HG02973 (cell line): ENCODE data around the gene SERTAD4.
"Not testable (repeated sequence)": the region's sequence is repeated elsewhere in the genome, so short reads cannot be mapped to it uniquely, and the experiment has no call there.

Experiments used
- ATAC-seq: cut with Tn5 transposase; IDR thresholded peaks from one replicate; pipeline ENCODE4 v1.9.1; 2021; ENCODE audit warnings: moderate library complexity; ENCODE audit not compliant: unreplicated experiment

Gene SERTAD4

DNA sequence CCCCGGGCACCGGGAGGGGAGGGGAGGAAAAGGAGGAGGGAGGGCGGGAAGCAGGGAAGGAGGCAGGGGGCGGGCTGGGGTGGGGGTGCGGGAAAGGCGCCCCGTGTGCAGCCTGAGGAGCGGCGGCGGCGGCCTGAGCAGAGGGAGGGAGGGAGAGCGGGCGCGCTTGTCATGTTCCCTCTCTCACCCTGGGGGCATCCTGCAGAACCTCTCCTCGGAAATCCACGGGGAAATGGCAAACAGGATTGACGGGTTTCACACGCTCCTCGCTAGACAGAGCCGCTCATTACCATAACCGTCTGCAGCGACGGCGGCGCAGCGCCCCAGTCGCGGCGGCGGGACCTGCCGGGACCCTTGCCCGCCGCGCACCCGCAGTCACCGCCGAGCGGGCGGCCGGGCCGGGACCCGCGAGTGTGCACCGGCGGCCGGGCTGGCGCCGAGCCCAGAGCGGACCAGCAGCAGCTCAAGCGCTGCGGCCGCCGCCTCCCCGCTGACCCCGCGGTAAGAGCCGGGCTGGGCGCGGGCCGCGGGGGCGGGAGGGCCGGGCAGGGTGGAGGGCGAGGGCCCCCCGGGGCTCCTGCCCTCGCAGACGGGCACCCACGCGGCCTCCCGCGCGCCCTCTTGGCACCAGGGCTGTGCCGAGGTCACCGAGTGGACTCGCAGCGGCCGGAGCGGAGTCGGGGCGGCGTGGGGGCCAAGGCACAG, at the start of gene SERTAD4:
Gene SERTAD4 (plus strand): TSS at position 286 of the 705 bp plus-strand sequence. CDS start 5,165 bp downstream, outside the sequence.
- ATAC-seq: no peak

DNA sequence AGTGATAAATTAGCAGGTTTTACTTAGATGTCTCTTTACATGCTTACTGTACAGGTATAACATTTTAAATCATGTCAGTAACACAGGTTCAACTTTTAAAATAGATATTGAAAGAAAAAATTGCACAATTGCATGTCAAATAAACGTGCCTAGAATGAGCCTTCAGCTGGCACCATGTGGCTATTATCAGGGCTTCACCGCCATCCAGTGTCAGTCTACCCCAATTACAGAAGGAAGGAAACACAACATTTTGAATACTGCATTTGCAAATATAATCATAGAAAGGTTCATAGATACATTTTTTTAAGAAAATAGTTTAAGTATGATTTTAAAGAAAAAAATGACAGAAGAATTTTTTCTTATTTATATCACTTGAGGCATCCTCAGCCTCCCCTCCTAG, 47.5 kb upstream of the SERTAD4 start:
- ATAC-seq: no peak

DNA sequence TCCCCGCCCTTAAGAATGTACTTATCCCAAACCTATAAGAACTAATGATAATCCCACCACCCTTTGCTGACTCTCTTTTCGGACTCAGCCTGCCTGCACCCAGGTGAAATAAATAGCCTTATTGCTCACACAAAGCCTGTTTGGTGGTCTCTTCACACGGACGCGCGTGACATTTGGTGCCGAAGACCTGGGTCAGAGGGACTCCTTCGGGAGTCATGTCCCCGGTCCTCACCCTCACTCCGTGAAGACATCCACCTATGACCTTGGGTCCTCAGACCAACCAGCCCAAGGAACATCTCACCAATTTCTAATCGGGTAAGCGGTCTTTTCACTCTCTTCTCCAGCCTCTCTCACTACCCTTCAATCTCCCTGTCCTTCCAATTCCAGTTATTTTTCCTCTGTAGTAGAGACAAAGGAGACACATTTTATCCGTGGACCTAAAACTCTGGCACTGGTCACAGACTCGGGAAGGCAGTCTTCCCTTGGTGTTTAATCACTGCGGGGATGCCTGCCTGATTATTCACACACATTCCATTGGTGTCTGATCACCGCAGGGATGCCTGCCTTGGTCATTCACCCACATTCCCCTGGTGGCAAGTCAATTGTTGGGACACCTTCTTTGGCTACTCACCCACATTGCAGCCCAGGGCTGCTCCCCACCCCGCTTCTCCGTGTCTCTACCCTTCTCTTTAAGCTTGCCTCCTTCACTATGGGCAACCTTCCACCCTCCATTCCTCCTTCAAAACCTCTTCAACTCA, 44.6 kb upstream of the SERTAD4 start:
- not testable (repeated sequence) for ATAC-seq

DNA sequence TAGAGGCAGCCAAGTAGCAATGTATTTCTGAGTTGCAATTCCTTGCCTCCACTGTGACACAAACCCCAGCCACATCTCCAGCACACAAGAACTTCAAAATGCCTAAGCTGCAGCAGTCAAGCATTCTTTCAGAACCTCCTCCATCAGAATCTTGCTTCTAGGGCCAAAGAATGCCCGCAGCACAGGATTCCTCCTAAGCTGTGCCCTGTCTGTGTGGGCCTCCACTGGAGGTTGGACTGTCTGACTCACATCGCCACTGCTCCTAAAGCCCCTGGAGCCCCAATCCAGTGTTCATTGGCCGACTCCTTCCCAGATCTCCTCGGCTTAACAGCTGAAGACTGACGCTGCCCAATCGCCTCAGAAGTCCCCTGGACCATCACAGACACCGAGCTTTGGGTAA, 43.2 kb upstream of the SERTAD4 start:
- ATAC-seq: no peak

GRCh38 chr1:210195635-210196160, 36.9 kb upstream of the SERTAD4 start:
- ATAC-seq: no peak

DNA sequence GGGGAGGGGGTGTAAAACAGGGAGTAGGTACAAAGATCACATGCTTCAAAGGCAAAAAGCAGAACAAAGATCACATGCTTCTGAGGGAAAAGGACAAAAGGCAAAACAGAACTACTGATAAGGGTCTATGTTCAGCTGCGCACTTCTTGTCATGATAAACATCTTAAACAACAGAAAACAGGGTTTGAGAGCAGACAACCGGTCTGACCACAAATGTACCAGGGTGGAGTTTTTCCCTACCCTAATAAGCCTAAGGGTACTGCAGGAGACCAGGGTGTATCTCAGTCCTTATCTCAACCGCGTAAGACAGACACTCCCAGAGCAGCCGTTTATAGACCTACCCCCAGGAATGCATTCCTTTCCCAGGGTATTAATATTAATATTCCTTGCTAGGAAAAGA, 36.3 kb upstream of the SERTAD4 start:
- not testable (repeated sequence) for ATAC-seq

GRCh38 chr1:210198840-210199239, 33.8 kb upstream of the SERTAD4 start:
- ATAC-seq: no peak

GRCh38 chr1:210200124-210200736, 32.4 kb upstream of the SERTAD4 start:
- no peak for ATAC-seq

DNA sequence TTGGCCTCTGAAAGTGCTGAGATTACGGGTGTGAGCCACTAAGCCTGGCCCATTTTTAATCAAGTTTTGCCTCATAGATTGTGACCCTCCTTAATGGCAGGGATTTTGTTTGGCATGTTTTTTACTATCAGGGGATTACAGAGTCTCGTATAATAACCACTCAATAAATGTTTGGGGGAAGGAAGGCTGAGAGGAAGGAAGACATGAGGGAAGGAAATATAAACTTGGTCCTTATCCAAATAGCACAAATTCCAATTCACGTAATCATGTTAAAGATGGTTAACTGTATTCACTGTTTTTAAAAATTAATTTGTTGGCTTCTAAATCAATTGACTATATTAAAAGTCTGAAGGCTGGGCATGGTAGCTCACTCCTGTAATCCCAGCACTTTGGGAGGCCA, 30.9 kb upstream of the SERTAD4 start:
- ATAC-seq: no peak

GRCh38 chr1:210207597-210208450, 24.8 kb upstream of the SERTAD4 start:
- no peak for ATAC-seq

DNA sequence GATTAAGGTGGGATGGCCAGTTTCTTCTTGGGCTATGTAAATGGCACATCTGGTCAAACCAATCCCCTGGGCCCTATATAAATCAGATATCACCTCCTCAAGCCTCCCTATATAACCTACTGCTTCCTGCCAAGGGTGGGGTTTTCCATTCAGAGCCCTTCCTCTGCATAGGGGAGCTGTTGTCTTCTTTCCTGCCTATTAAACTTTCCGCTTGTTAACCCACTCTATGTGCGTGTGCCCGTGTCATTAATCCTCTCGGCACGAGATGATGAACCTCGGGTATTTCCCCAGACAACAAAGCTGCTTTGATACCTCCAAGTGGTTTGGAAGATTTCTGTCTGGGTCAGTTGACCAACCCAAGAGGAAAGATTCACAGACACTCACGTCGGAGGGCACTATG, 19.3 kb upstream of the SERTAD4 start:
- ATAC-seq: no peak

DNA sequence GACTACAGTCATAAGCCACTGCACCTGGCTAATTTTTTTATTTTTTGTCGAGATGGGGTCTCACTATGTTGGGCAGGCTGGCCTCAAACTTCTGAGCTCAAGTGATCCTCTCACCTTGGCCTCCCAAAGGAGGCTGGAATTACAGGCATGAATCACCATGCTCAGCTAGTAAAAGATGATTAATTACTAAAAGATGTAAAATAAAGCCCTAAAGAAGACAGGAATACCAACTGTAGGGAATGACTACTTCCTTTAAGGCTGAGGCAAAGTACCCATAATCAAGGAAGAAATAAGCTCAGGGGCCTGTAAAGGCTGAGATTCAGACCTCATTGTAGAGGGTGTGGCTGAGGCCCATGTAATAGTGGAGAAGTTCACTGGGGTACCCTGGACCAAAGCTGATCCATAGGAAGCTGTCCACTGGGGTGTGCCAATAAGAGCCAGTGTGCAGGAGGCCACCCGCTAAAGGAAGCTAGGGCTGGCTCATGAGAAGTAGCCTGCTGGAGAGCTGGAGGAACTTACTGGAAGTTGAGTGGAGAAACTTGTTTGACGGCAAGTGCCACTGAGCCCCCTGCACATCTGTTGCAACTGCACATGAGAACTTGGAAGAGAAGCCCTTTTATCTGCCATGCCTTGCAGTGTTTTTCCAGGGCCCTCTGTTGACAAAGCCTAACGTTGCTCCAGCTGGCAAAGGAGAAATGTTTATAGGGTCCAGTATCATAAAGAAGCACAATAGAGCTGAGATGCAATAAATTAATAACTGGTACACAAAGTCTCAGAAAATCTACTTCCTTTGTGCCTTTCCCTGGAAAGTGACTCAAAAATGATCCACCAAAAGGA, 17.8 kb upstream of the SERTAD4 start:
- ATAC-seq: no peak

- no peak for ATAC-seq
Measured at GRCh38 chr1:210217482-210217881, 15.1 kb upstream of the SERTAD4 start.

GRCh38 chr1:210218047-210218446, 14.5 kb upstream of the SERTAD4 start:
- no peak for ATAC-seq

DNA sequence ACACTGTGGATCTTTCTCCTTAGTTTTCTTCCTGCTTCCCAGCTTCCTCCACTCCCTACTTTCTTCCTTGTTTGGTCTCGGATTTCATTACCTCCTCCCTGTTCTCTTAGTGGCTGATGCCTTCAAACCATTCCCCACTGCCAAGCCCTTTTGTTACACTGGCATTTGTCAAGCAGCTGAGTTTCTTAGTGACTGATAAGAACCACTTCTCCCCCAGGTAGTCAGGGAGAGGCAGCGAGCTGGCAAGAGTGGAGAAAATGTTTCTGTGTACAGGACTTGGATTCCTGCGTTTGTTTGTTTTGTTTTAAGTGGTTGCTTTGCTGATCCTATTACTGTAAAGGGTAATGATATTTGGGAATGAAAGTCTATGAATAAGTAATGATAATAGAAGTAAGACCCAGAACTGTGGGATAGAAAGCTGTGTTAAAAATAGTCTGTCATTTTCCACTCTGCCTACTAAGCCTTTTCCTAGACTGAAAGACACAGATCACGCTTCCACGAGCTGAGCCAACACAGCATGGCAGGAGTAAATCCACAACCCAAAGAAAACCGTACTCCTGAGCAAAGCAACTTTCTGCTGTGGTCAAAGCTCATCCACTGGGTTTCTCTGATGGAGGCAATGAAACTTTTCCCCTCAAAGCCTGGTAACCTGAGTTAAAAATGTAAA, 10.1 kb upstream of the SERTAD4 start:
- no peak for ATAC-seq

GRCh38 chr1:210223226-210223904, 9.2 kb upstream of the SERTAD4 start:
- no peak for ATAC-seq

- ATAC-seq: no peak
Measured at GRCh38 chr1:210228158-210228557, 4.4 kb upstream of the SERTAD4 start.

- ATAC-seq: no peak
Measured at GRCh38 chr1:210230149-210230695, 2.4 kb upstream of the SERTAD4 start.
